Sigmoid colon (tissue), 4 donors: ENCODE measurements around the gene EHMT2.

Experiments
- CTCF ChIP-seq, 4 experiments: fragments of 450-650 bp in 3 of 4; fragments of 200-600 bp in 1 of 4; IDR thresholded peaks; one replicate each; pipeline ENCODE4 v1.5.1; 2016 to 2019; ENCODE audit warnings: antibody characterized with exemption in 4 of 4, mild to moderate bottlenecking in 3 of 4, moderate library complexity in 2 of 4
- EP300 ChIP-seq, 4 donors: sonication (generic); formaldehyde crosslinking; IDR thresholded peaks; one replicate each; pipeline ENCODE4 v1.6.1; 2017; ENCODE audit warnings: antibody characterized with exemption in 4 of 4
- POLR2A ChIP-seq, 2 donors: fragments of 450-650 bp; IDR thresholded peaks; one replicate each; pipeline ENCODE4 v1.6.1; 2016; ENCODE audit warnings: antibody characterized with exemption in 2 of 2, mild to moderate bottlenecking in 2 of 2, moderate library complexity in 2 of 2
- POLR2AphosphoS5 ChIP-seq, 4 donors: sonication (generic); formaldehyde crosslinking; IDR thresholded peaks; one replicate each; pipeline ENCODE4 v1.6.1; 2017; ENCODE audit warnings: antibody characterized with exemption in 4 of 4

- TF ChIP-seq CTCF (IDR thresholded peaks at IDR 0.05) (no peak), POLR2A (IDR thresholded peaks at IDR 0.05) (no peak), EP300 (IDR thresholded peaks at IDR 0.05) (no peak), POLR2AphosphoS5 (IDR thresholded peaks at IDR 0.05) (no peak)
Measured at GRCh38 chr6:31871046-31871659, 26.3 kb downstream of the EHMT2 start.
